ENCODE measurements around the gene PRKACA.
"Not testable (repeated sequence)": the region's sequence is repeated elsewhere in the genome, so short reads cannot be mapped to it uniquely, and the experiment has no call there.

The PRKACA gene

GRCh38 chr19:14058182-14059092 lies 59.1 kb downstream of the PRKACA start:
- Mint-ChIP-seq H3K36me3 (no peaks in the 10 kb centered on the region), H3K9me3 (no peaks in the 10 kb centered on the region), H3K4me1 (peaks cover 22% of the 10 kb centered on the region), H3K27me3 (peaks cover 50% of the 10 kb centered on the region), H3K27ac (no peak overlapping the region), H3K4me3 (no peak overlapping the region)
- ATAC-seq: no peak

GRCh38 chr19:14056741-14057356 lies 60.7 kb downstream of the PRKACA start:
- Mint-ChIP-seq H3K9me3 (no peaks in the 10 kb centered on the region), H3K27me3 (peaks cover 50% of the 10 kb centered on the region), H3K4me3 (no peak overlapping the region), H3K4me1 (peaks cover 22% of the 10 kb centered on the region), H3K36me3 (peaks cover 13% of the 10 kb centered on the region), H3K27ac (no peak overlapping the region)
- ATAC-seq: no peak

DNA sequence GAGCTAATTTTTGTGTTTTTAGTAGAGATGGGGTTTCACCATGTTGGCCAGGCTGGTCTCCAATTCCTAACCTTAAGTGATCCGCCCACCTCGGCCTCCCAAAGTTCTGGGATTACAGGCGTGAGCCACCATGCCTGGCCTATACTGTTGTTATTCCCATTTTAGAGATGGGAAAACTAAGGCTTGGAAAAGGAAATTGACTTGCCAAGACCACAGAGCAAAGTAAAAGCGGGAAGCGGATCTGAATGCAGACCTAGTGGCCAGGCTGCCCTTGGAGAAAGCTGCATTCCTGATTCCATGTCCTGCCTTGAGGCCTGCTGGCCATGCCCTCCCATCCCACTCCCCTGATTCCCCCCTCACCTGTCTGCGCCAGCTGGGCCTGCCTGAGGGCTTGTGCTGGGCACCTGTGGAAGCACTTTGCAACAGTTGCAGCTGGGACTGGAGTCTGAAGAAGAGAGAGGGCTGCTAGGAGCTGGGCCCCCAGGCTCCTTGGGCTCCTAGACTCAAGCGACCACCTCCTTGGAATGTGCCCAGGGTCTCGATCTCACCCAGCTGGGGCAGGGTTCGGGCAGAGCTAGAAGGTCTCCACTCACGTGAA lies 61.4 kb downstream of the PRKACA start:
- Mint-ChIP-seq H3K4me1 (peaks cover 22% of the 10 kb centered on the region), H3K27me3 (peaks cover 45% of the 10 kb centered on the region), H3K9me3 (no peaks in the 10 kb centered on the region), H3K4me3 (no peak overlapping the region), H3K27ac (no peak overlapping the region), H3K36me3 (peaks cover 18% of the 10 kb centered on the region)
- ATAC-seq: no peak

- ATAC-seq: no peak
- Mint-ChIP-seq H3K27me3 (peaks cover 37% of the 10 kb centered on the region), H3K4me3 (no peak overlapping the region), H3K9me3 (no peaks in the 10 kb centered on the region), H3K4me1 (peaks cover 22% of the 10 kb centered on the region), H3K27ac (no peak overlapping the region), H3K36me3 (peaks cover 25% of the 10 kb centered on the region)
Measured at GRCh38 chr19:14055396-14055795, 62.2 kb downstream of the PRKACA start.

- Mint-ChIP-seq H3K27me3 (peaks cover 32% of the 10 kb centered on the region), H3K36me3 (peaks cover 31% of the 10 kb centered on the region), H3K27ac (no peak overlapping the region), H3K9me3 (no peaks in the 10 kb centered on the region), H3K4me3 (no peak overlapping the region), H3K4me1 (peaks cover 20% of the 10 kb centered on the region)
- ATAC-seq: no peak
Measured at GRCh38 chr19:14054721-14055120, 62.8 kb downstream of the PRKACA start.

- no peak for ATAC-seq
- no peak overlapping the region for H3K27ac Mint-ChIP-seq
- peaks cover 32% of the 10 kb centered on the region for H3K36me3 Mint-ChIP-seq
- peaks cover 17% of the 10 kb centered on the region for H3K4me1 Mint-ChIP-seq
- no peak overlapping the region for H3K4me3 Mint-ChIP-seq
- H3K9me3 Mint-ChIP-seq: no peaks in the 10 kb centered on the region
- H3K27me3 Mint-ChIP-seq: peaks cover 26% of the 10 kb centered on the region
Measured at GRCh38 chr19:14054099-14054498, 63.5 kb downstream of the PRKACA start.

DNA sequence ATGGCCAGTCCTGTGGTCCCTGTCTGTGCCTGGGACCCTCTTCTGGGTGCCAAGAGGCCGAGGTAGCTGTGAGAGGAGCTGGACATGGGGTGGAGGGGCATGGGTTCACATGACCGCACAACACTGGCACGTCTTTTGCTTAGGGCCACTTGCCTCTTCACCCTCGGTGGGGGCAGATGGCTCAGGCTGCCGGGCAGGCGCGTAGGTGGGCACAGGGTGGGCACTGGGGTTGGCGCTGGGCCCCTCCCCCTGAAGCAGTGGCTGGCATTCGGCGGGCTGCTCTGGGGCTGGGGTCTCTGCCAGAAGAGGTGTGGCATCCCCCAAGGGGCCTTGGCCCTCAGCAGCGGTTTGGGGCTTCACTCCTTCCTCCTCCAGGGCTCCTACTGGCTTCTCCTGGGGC lies 64.1 kb downstream of the PRKACA start:
- Mint-ChIP-seq H3K27ac (no peak overlapping the region), H3K4me1 (peaks cover 11% of the 10 kb centered on the region), H3K36me3 (peaks cover 36% of the 10 kb centered on the region), H3K9me3 (no peaks in the 10 kb centered on the region), H3K4me3 (no peak overlapping the region), H3K27me3 (peaks cover 20% of the 10 kb centered on the region)
- ATAC-seq: no peak

DNA sequence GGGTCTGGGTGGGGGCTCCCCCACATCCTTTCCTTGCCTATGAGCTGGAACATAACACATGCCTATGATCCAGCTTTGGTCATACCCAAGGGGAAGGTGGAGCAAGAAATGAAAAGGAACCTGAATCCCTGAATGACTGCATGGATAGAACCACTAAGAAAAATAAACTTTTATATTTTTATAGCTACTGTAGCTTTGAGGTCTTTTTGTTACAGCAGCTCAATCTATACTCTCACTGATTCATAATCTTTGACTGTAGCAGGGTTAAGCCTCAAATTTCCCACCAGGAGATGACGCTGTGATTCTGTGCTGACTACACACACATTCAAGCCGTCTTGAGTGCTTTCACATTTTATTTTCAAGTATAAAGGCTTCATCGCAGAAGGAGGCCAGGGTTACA lies 64.5 kb downstream of the PRKACA start:
- Mint-ChIP-seq H3K4me1 (peaks cover 6% of the 10 kb centered on the region), H3K9me3 (no peaks in the 10 kb centered on the region), H3K27me3 (peaks cover 15% of the 10 kb centered on the region), H3K4me3 (no peak overlapping the region), H3K27ac (no peak overlapping the region), H3K36me3 (peaks cover 41% of the 10 kb centered on the region)
- no peak for ATAC-seq

GRCh38 chr19:14052470-14052869 lies 65.1 kb downstream of the PRKACA start:
- ATAC-seq: no peak
- peaks cover 10% of the 10 kb centered on the region for H3K27me3 Mint-ChIP-seq
- peaks cover under 1% of the 10 kb centered on the region for H3K4me1 Mint-ChIP-seq
- no peak overlapping the region for H3K4me3 Mint-ChIP-seq
- H3K9me3 Mint-ChIP-seq: no peaks in the 10 kb centered on the region
- peaks cover 44% of the 10 kb centered on the region for H3K36me3 Mint-ChIP-seq
- H3K27ac Mint-ChIP-seq: no peak overlapping the region

DNA sequence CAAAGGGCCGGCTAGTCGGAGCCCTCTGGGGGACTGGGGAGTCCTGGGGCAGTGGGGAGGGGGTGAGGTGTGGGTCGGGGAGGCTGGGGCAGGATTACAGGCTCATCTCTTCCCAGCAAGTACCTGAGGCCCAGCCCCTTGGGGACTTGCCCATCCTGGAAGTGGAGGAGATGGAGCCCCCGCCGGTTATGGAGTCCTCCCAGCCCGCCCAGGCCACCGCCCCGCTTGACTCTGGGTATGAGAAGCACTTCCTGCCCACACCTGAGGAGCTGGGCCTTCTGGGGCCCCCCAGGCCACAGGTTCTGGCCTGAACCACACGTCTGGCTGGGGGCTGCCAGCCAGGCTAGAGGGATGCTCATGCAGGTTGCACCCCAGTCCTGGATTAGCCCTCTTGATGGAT lies 65.6 kb downstream of the PRKACA start:
- H3K4me3 Mint-ChIP-seq: no peak overlapping the region
- peaks cover 5% of the 10 kb centered on the region for H3K27me3 Mint-ChIP-seq
- H3K27ac Mint-ChIP-seq: no peak overlapping the region
- H3K36me3 Mint-ChIP-seq: peaks cover 44% of the 10 kb centered on the region
- no peaks in the 10 kb centered on the region for H3K9me3 Mint-ChIP-seq
- no peaks in the 10 kb centered on the region for H3K4me1 Mint-ChIP-seq
- no peak for ATAC-seq

DNA sequence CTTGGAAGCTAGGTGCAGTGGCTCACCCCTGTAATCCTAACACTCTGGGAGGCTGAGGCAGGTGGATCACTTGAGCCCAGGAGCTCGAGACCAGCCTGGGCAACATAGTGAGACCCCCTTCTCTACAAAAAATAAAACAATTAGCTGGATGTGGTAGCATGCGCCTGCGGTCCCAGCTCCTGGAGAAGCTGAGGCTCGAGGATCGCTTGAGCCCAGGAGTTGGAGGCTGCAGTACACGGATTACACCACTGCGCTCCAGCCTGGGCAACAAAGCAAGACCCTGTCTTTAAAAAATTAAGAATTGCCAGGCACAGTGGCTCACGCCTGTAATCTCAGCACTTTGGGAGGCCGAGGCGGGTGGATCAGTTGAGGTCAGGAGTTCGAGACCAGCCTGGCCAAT lies 66.6 kb downstream of the PRKACA start:
- H3K4me1 Mint-ChIP-seq, H3K27me3 Mint-ChIP-seq, H3K9me3 Mint-ChIP-seq, H3K4me3 Mint-ChIP-seq, H3K27ac Mint-ChIP-seq, ATAC-seq: not testable (repeated sequence)
- peaks cover 51% of the 10 kb centered on the region for H3K36me3 Mint-ChIP-seq

- H3K9me3 Mint-ChIP-seq: no peaks in the 10 kb centered on the region
- no peaks in the 10 kb centered on the region for H3K27me3 Mint-ChIP-seq
- no peaks in the 10 kb centered on the region for H3K4me1 Mint-ChIP-seq
- no peak overlapping the region for H3K4me3 Mint-ChIP-seq
- H3K36me3 Mint-ChIP-seq: peaks cover 55% of the 10 kb centered on the region
- H3K27ac Mint-ChIP-seq: no peak overlapping the region
- no peak for ATAC-seq
Measured at GRCh38 chr19:14050512-14050911, 67.0 kb downstream of the PRKACA start.

DNA sequence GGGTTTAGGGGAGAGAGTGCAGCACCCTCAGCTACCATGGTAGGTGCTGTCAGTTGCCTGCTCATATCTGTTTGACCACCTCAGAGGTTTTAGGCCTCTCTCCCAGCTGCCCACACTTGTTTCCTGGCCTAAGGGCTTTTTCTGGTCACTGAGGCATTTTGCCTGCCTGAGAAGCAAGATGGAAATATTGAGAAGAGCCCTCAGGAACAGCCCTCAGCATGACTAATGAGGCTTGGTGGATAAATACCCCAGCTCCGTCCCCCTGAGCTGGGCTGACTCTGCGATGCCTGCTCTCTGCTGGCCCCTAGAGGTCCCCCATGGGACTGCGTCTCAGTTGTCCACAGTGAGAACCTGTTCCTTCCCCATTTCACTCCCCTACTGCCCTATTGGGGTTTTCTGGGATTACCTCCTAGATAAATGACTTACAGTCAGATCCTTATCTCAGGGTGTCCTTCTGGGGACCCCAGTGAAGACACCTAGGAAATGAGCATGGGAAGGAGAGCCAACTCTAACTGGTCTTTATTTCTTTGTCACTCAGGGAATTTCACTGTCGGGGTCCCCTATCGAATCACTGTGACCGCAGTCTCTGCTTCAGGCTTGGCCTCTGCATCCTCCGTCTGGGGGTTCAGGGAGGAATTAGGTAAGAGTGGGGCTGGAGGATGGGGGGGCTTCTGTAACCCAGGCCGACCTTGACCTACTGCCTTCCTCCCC lies 69.0 kb downstream of the PRKACA start:
- peak; percentile 67 for ATAC-seq
- Mint-ChIP-seq H3K4me3 (no peak overlapping the region), H3K36me3 (peaks cover 60% of the 10 kb centered on the region), H3K27ac (no peak overlapping the region), H3K4me1 (no peaks in the 10 kb centered on the region), H3K9me3 (no peaks in the 10 kb centered on the region), H3K27me3 (no peaks in the 10 kb centered on the region)

DNA sequence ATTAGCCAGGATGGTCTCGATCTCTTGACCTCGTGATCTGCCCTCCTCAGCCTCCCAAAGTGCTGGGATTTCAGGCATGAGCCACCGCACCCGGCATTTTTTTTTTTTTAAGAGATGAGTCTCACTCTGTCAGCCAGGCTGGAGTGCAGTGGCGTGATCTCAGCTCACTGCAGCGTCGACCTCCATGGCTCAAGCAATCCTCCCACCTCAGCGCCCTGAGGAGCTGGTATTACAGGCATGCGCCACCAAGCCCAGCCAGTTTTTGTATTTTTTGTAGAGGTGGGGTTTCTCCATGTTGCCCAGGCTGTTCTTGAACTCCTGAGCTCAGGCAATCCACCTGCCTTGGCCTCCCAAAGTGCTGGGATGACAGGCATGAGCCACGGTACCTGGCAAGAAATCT lies 69.7 kb downstream of the PRKACA start:
- H3K36me3 Mint-ChIP-seq: peaks cover 63% of the 10 kb centered on the region
- not testable (repeated sequence) for ATAC-seq, H3K27me3 Mint-ChIP-seq, H3K9me3 Mint-ChIP-seq, H3K4me1 Mint-ChIP-seq, H3K27ac Mint-ChIP-seq, H3K4me3 Mint-ChIP-seq
